ENCODE data around the gene LRRC4.

GRCh38 chr7:127979728-127980126 is 51.5 kb downstream of the LRRC4 start:
- TF ChIP-seq EZH2 (IDR thresholded peaks at IDR 0.05; ENCODE audit: low read depth) (no peak), CTCF (conservative IDR thresholded peaks at IDR 0.05) (no peak)
